Activated CD4-positive, alpha-beta T cell treated with anti-CD3 and anti-CD28 coated beads, Interleukin-2, amount 50 U/mL, for 1 hour (primary cell): ENCODE data around the gene TTC7B.
"Not testable (repeated sequence)": the region's sequence is repeated elsewhere in the genome, so short reads cannot be mapped to it uniquely, and the experiment has no call there.

Experiments used
- DNase-seq: peaks from one replicate; pipeline ENCODE4 v3.0.0-alpha.2; 2020

Gene TTC7B

DNA sequence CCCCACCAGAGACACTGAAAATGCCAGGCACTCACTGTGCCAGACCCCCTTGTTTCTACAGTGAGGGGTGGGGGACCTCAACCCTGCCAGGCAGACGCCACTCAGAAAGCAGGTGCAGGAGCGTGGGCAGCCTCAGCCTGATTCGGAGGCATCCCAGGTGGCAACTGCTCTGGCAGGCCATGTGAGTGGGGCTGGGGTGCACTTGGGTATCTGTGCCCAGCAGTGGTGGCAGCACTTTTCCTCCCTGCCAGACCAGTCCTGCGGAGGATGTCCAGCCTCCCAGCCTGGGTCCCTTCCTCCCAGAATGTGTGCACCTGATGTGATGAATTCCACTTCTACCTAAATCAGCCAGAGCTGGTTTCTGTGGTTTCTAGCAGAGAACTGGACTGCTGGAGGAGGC, 13.4 kb upstream of the TTC7B start:
- DNase-seq, result no peak

GRCh38 chr14:90828642-90829487, 12.6 kb upstream of the TTC7B start:
- DNase-seq, result no peak

DNA sequence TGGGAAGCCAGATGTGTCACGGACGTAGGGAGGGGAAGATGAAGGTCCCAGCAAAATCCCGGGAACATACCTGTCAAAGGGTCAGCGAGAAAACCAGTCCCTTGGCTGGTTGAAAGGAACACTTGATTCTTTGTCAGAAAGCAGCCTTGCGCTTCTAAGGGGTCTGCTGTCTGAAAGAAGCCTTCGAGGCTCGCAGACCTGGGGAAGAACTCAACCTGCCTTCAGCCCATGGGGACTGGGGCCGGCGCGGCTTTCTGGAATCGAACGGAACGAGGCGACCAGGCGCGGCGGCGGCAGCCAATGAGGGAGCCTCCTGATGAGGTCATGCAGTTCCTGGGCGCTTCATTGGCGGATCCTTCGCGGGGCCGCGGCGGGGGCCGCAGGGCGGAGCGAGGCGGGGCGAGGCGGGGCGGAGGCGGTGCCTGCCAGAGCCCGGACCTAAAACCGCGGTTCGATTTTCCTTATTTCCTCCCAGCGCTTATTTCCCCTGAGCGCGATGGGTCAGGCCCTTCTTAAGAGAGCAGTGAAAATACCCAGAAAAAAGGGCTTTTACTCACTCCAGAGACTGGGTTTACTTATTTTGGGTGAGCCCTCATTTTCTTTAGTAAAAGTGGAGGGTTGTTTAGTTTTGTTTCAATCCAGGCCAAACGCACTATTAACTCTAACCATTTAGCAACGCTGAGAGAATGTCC, 11.8 kb upstream of the TTC7B start:
- peak; percentile 88 for DNase-seq

DNA sequence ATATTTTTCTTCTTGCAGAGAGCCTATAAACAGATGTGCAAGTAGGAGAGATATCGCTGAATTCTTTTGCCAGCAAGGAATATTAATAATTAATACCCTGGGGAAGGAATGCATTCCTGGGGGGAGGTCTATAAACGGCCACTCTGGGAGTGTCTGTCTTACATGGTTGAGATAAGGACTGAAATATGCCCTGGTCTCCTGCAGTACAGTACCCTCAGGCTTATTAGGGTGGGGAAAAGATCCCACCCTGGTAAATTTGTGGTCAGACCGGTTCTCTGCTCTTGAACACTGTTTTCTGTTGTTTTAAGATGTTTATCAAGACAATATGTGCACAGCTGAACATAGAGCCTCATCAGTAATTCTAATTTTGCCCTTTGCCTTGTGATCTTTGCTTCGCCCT, 7.3 kb upstream of the TTC7B start:
- DNase-seq, result not testable (repeated sequence)

DNA sequence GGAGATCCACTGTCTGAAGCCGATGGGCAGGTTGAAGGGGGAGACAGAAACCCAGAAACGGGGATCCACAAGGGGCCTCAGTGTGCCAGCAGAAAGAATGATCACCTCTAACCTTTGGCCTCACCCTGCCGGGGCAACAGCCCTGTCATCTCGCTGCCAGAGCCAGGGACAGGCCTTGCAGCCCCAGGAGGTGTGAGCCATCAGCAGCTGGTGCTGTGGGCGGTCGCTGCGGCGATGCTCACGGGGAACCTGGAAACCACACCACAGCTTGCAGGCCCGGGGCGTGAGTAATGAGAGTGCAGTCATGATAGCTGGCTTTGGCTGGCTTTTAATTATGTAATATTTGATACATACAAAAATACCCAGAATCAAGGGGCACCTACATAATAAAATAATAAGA, 4.7 kb upstream of the TTC7B start:
- DNase-seq, result peak; percentile 60

DNA sequence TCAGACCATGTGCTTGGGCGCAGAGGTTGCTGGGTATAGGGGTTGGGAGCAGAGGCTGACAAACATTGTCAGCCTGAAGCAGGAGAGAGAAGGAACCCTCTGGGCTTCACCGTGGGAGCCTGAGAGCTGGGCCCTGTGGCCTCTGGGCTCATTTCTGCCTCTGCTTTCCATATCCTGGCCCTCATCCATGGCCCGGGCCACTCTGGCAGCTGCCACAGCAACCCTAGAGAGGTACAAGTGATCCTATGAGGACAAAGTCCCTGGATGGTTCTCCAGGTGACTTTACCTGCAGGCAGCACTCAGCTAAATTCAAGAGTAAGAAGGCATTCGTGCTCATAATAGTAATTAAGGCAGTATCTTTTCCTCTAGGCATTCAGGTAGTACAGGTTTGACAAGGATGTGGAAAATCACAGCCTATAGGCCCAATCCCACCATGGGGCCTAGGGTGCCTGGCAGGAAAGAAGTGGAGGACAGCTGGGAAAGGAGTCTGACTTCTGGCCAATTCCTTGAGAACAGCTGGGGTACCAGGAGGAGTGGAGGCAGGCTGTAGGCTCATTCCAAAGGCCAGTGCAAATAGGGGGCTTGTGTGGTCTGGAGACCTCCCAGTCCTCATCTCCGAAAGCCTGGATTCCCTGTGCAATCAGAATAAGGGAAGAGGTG, 3.6 kb upstream of the TTC7B start:
- no peak for DNase-seq

- DNase-seq, result no peak
Observed at GRCh38 chr14:90818715-90819114, 2.5 kb upstream of the TTC7B start.

DNA sequence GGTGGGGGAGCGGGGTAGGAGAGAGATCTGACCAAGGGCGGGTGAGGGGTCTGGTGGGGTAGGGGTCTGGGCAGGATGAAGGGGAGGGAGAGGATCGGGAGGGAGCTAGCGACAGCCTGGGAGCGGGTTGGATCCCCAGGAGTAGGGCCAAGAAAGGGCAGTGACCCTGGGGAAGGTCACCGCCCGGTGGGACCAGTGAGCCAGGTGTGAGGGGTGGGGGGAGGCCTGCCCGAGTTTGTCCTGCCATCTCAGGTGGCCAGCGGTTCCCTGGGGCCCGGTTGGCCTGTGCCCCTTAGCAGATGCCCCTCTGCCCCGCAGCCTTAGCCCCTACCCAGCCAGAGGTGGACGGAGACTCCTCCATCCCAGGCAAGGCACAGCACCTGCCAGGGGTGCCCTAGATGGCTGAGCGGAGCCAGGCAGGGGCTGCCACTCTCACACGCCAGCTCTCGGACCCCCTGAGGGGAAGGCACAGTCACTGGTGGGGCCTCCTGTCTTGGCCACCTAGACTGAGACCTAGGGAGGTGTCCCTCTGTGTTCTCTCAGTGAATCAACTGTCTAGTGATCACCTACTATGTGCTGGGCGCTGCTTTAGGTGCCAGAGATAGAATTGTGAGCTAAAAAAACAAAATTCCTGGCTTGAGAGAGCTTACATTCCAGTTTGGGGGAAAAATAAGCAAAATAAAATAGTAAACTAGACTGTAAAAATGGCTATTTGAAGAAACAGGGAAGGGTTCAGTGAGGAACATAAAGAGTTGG, 629 bp upstream of the TTC7B start:
- no peak for DNase-seq

GRCh38 chr14:90815572-90815821, 733 bp downstream of the TTC7B start:
- no peak for DNase-seq

GRCh38 chr14:90814806-90815571, 1.2 kb downstream of the TTC7B start:
- no peak for DNase-seq

- DNase-seq, result no peak
Observed at GRCh38 chr14:90813442-90813841, 2.8 kb downstream of the TTC7B start.

GRCh38 chr14:90812109-90812508, 4.1 kb downstream of the TTC7B start:
- no peak for DNase-seq

DNA sequence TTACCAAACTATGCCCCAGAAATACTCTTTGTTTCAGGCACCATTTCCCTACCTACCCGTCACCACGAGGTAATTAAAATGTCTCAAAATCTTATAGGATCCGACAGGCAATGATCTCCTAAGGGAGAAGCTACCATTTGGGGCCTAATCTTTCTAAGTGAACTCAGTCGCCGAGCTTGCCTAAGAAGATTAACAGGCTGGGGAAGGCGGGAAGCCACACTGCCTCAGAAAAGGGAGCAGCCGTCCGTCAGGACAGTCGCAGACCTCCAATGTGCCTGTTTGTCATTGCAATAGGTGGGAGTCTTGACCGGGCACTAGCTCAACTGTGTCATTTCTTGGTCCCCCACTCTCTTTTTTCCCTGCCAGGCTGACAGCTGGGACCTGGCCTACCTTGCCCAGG, 4.6 kb downstream of the TTC7B start:
- DNase-seq, result no peak

DNA sequence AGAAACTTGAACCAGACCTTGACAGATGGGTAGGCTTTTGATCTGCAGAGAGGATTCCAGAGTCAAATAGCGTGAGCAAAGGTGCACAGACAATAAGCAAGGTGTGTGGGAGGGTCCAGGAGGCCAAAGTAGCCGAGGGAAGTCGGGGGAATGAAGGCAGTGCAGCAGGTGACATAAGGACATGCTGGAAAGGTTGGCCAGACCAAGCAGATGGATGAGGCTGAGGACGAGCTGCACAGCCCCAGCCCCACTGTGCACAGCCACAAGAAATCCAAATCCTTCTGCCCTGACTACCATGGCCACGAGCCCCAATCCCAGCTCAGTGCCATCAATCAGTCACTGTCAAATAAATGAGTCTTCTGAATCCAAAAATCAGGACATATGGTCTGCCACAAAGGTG, 5.4 kb downstream of the TTC7B start:
- no peak for DNase-seq

GRCh38 chr14:90809530-90810312, 6.5 kb downstream of the TTC7B start:
- DNase-seq, result no peak

DNA sequence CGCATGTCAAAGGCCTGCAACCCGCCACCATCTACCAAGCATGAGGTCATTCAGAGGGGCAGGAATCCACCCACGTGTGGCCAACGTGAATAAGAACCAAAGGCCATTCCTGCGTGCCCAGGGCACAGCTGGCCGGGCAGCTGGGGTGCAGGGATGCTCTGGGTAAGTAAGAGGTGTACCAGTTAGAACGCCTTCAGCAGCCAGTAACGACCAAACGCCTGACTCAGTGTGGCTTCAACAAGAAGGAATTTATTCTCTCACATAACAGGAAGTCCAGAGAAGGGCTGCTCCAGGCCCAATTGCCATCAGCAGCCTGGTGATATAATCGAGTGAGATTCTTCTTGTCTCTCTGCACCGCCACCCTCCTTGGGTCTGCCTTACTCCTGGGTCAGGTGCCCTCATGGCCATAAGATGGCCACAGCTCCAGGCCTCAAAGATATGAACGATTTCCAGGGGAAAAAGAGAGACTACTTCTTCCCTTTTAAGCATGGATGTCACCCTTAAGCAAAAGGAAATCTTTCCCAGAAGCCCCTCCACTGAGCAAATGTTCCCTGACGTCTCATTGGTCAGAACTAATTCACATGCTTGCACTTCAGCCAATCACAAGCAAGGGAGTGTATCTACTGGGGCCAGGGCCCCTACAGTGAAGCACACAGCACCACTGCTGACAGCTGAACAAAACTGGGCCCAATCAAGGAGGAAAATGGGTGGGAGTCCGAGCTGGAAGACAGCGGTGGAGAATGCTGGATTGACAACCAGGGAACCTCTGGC, 7.3 kb downstream of the TTC7B start:
- no peak for DNase-seq

- DNase-seq, result no peak
Observed at GRCh38 chr14:90807060-90807459, 9.2 kb downstream of the TTC7B start.

- no peak for DNase-seq
Observed at GRCh38 chr14:90805662-90806540, 10.3 kb downstream of the TTC7B start.

DNA sequence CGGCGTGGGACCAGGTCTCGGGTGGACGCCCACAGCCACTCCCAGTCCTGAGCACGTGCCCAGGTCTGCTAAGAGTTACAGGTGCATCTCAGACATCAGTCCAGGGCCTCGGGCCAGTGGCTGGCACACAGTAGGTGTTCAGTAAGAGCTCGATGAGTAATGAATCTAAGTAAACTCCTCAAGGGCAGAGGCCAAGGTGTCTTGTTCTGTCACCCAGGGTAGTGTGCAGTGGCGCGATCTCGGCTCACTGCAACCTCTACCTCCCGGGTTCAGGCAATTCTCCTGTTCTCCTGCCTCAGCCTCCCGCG, 11.2 kb downstream of the TTC7B start:
- DNase-seq, result no peak
